ENCODE data around the gene KCNIP1.

The KCNIP1 gene

GRCh38 chr5:170503990-170504596 lies at the start of gene KCNIP1:
Gene KCNIP1, plus strand, starts transcription at chr5:170504020.
- DNase-seq = no peak

GRCh38 chr5:170463426-170463825 lies 40.4 kb upstream of the KCNIP1 start:
- DNase-seq = no peak

GRCh38 chr5:170464280-170465127 lies 39.3 kb upstream of the KCNIP1 start:
- DNase-seq = no peak

- DNase-seq = no peak
These were observed 37.3 kb upstream of the KCNIP1 start for GRCh38 chr5:170466553-170466952.

GRCh38 chr5:170466988-170467707 lies 36.7 kb upstream of the KCNIP1 start:
- DNase-seq = peak; percentile 20

- no peak for DNase-seq
These were observed 35.1 kb upstream of the KCNIP1 start for GRCh38 chr5:170468633-170469285.

- DNase-seq = no peak
These were observed 34.4 kb upstream of the KCNIP1 start for GRCh38 chr5:170469414-170469813.

GRCh38 chr5:170470275-170470674 lies 33.5 kb upstream of the KCNIP1 start:
- DNase-seq = no peak

- no peak for DNase-seq
These were observed 32.9 kb upstream of the KCNIP1 start for GRCh38 chr5:170470808-170471404.

GRCh38 chr5:170471551-170472178 lies 32.2 kb upstream of the KCNIP1 start:
- DNase-seq = no peak

GRCh38 chr5:170473642-170474041 lies 30.2 kb upstream of the KCNIP1 start:
- no peak for DNase-seq

GRCh38 chr5:170474489-170475274 lies 29.1 kb upstream of the KCNIP1 start:
- DNase-seq = no peak

GRCh38 chr5:170475294-170476000 lies 28.4 kb upstream of the KCNIP1 start:
- no peak for DNase-seq

- no peak for DNase-seq
These were observed 27.1 kb upstream of the KCNIP1 start for GRCh38 chr5:170476704-170477103.

- DNase-seq = no peak
These were observed 25.9 kb upstream of the KCNIP1 start for GRCh38 chr5:170477906-170478305.

- DNase-seq = no peak
These were observed 25.5 kb upstream of the KCNIP1 start for GRCh38 chr5:170478306-170478705.

- no peak for DNase-seq
These were observed 24.3 kb upstream of the KCNIP1 start for GRCh38 chr5:170479484-170479883.

GRCh38 chr5:170480260-170480659 lies 23.6 kb upstream of the KCNIP1 start:
- no peak for DNase-seq

GRCh38 chr5:170481849-170482248 lies 22.0 kb upstream of the KCNIP1 start:
- no peak for DNase-seq

GRCh38 chr5:170482511-170482910 lies 21.3 kb upstream of the KCNIP1 start:
- DNase-seq = no peak

Data from stimulated activated CD4-positive, alpha-beta T cell treated with anti-CD3 and anti-CD28 coated beads, Interleukin-4, amount 100 ng/mL, for 1 hour (primary cell).